Peyer's patch (tissue), 4 donors: Measurements from ENCODE around the gene STXBP3.

Experiments
- POLR2A ChIP-seq, 2 donors: fragments of 450-650 bp; IDR thresholded peaks; one replicate each; pipeline ENCODE4 v1.5.1; 2017; ENCODE audit warnings: antibody characterized with exemption in 2 of 2, mild to moderate bottlenecking in 2 of 2, moderate library complexity in 2 of 2
- TF ChIP-seq, protein P1 (sequence below), 6 experiments: fragments of 450-650 bp in 4 of 6; fragments of 200-600 bp in 2 of 6; sonication (generic) in 1 of 6; IDR thresholded peaks; one replicate each; pipeline ENCODE4 v1.5.1; 2017 to 2019; ENCODE audit warnings: antibody characterized with exemption in 6 of 6, mild to moderate bottlenecking in 3 of 6, moderate library complexity in 1 of 6

DNA sequence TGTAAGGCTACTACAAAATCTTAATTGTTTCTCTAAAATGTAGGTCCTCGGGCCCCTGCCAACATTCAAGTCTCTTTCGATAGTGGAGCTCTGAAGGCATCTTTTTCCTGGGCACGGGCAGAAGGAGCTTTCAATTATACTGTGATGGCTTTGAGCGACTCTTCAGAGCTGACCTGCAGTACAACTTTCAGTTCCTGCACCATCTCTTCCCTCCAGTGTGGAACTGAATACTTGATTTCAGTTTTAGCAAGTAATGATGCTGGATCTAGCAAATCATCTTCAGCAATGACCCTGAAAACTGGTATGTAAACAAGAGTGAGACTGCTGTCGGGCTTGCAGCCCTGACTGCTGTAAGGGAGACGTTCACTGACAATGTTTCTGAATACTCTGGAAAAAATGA, 24.2 kb upstream of the STXBP3 start:
- TF ChIP-seq, protein P1, sequence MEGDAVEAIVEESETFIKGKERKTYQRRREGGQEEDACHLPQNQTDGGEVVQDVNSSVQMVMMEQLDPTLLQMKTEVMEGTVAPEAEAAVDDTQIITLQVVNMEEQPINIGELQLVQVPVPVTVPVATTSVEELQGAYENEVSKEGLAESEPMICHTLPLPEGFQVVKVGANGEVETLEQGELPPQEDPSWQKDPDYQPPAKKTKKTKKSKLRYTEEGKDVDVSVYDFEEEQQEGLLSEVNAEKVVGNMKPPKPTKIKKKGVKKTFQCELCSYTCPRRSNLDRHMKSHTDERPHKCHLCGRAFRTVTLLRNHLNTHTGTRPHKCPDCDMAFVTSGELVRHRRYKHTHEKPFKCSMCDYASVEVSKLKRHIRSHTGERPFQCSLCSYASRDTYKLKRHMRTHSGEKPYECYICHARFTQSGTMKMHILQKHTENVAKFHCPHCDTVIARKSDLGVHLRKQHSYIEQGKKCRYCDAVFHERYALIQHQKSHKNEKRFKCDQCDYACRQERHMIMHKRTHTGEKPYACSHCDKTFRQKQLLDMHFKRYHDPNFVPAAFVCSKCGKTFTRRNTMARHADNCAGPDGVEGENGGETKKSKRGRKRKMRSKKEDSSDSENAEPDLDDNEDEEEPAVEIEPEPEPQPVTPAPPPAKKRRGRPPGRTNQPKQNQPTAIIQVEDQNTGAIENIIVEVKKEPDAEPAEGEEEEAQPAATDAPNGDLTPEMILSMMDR (IDR thresholded peaks at IDR 0.05): no peak
- no peak for TF ChIP-seq POLR2A (IDR thresholded peaks at IDR 0.05)
